Activated naive CD4-positive, alpha-beta T cell treated with anti-CD3 and anti-CD28 coated beads, Interleukin-2, amount 10 ng/mL, durations not matched to agents 7 days and 5 days (primary cell): ENCODE data around the gene BFAR.
A peak's percentile ranks its signal among the peaks of the same experiment; 100 is the strongest.
"Not testable (repeated sequence)": the region's sequence is repeated elsewhere in the genome, so short reads cannot be mapped to it uniquely, and the experiment has no call there.

ENCODE experiments used
- CTCF ChIA-PET: fragments of 350-600 bp; sonication (Branson Sonifier 250); formaldehyde crosslinking; loops from one replicate; lab custom pipeline; 2021; ENCODE audit warnings: antibody characterized with exemption; lab: Charles Lee
- DNase-seq: peaks from one replicate; pipeline ENCODE4 v3.0.0-alpha.2; 2020
- H3K27ac Mint-ChIP-seq: one replicate; pipeline ENCODE4 v1.8.0; 2021; ENCODE audit warnings: mild to moderate bottlenecking, moderate library complexity, mixed read lengths
- H3K27me3 Mint-ChIP-seq: one replicate; pipeline ENCODE4 v1.8.0; 2021; ENCODE audit warnings: mild to moderate bottlenecking, mixed read lengths
- H3K36me3 Mint-ChIP-seq: one replicate; pipeline ENCODE4 v1.8.0; 2021; ENCODE audit warnings: mixed read lengths
- H3K4me1 Mint-ChIP-seq: one replicate; pipeline ENCODE4 v1.8.0; 2021; ENCODE audit warnings: mixed read lengths
- H3K4me3 Mint-ChIP-seq: one replicate; pipeline ENCODE4 v1.8.0; 2021; ENCODE audit warnings: mild to moderate bottlenecking, moderate library complexity, mixed read lengths
- H3K9me3 Mint-ChIP-seq: one replicate; pipeline ENCODE4 v1.8.0; 2021; ENCODE audit warnings: mixed read lengths

Gene BFAR

GRCh38 chr16:14652726-14653125 is 20.0 kb downstream of the BFAR start:
- Mint-ChIP-seq H3K27ac (no peak overlapping the region), H3K4me1 (peaks cover under 1% of the 10 kb centered on the region), H3K36me3 (peaks cover 38% of the 10 kb centered on the region), H3K4me3 (no peak overlapping the region), H3K9me3 (no peaks in the 10 kb centered on the region), H3K27me3 (no peaks in the 10 kb centered on the region)
- DNase-seq = no peak
- CTCF ChIA-PET = no interaction called here

- Mint-ChIP-seq H3K4me1 (peaks cover 8% of the 10 kb centered on the region), H3K4me3 (no peak overlapping the region), H3K27ac (peak overlapping the region; percentile 80), H3K27me3 (no peaks in the 10 kb centered on the region), H3K36me3 (peaks cover 42% of the 10 kb centered on the region), H3K9me3 (no peaks in the 10 kb centered on the region)
- CTCF ChIA-PET = no interaction called here
- DNase-seq = peak; percentile 21
Observed at GRCh38 chr16:14658063-14658462, 25.3 kb downstream of the BFAR start.

DNA sequence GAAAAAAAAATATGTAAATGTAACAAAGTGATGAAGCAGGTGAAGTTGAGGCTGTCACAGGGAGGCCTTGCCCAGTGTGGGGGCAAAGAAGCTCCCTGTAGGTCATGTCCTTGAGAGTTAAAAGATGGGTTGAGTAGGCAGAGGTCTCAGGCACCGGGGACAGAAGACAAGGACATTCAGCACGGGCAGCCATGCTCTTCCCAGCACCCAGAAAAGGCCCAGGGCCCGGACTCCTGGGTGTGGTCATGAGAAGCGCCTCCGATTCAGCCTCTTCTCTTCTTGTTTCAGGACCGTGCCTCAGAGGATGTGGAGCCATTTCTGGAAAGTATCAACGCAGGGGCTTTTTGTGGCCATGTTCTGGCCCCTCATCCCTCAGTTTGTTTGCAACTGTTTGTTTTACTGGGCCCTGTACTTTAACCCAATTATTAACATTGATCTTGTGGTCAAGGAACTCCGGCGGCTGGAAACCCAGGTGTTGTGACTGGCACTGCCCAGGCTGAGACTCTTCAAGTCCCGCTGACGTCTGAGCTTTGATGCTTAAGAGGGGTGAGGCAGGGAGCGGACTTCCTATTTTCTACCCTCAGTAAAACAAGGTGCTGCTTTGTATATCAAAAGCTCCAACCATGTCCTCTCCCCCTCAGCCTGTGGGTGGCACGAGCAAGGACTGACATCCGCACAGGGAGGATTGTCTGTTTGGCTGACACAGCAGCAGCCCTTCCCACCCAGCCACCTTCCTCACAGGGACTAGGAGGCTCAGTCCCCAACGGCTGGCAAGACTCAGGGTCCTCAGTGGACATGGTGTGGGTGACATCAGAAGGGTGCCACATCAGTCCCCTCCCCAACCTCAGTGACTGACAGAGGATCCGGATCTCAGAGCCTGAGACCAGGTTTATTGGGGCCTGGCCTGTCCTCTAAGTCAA is 34.9 kb downstream of the BFAR start:
- H3K9me3 Mint-ChIP-seq = no peaks in the 10 kb centered on the region
- H3K27ac Mint-ChIP-seq = peak overlapping the region; percentile 72
- peaks cover 8% of the 10 kb centered on the region for H3K4me1 Mint-ChIP-seq
- CTCF ChIA-PET = no interaction called here
- H3K36me3 Mint-ChIP-seq = peaks cover 58% of the 10 kb centered on the region
- no peak overlapping the region for H3K4me3 Mint-ChIP-seq
- no peak for DNase-seq
- no peaks in the 10 kb centered on the region for H3K27me3 Mint-ChIP-seq

DNA sequence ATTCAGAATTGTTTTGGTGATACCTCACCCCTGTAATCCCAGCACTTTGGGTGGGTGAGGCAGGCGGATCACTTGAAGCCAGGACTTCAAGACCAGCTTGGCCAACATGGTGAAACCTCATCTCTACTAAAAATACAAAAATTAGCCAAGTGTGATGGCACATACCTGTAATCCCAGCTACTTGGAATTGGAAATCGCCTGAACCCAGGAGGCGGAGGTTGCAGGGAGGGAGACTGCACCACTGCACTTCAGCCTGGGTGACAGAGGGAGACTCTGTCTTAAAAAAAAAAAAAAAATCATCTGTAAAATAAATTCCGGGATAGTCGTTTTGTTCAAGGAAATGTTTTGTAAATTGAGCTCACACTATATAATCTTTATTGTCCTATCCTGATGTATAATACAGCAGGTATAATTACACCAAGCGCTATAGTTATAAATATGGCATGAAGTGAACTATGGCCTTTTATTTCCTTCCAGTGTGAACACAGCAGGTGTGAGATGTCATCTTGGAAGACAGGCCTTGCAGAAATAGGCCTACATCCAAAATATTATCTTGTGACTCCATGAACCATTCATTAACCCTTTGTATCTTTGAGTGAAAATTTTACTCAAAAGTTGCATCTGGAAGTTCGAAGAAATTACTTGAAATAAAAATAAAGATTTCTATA is 35.9 kb downstream of the BFAR start:
- CTCF ChIA-PET = no interaction called here
- peaks cover 58% of the 10 kb centered on the region for H3K36me3 Mint-ChIP-seq

DNA sequence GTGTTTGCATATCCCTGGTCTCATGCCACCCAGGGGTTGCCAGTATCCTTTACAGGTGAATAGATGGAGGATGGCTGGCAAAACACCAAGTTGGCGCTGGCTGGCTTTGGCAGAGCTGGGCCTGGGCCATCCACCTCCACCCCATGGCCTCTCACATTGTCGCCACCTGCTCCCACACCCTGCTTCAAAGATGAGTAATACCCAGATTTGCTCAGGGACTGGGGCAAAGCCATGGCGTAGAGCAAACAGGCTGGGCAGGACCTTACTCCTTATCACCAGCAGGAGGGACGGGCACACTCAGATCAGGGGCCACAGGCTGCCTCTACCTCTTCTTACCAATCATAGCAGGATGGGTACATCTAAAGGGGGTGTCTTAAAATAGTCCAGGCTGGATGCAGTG is 37.0 kb downstream of the BFAR start:
- DNase-seq = no peak
- H3K9me3 Mint-ChIP-seq = no peaks in the 10 kb centered on the region
- CTCF ChIA-PET = no interaction called here
- H3K36me3 Mint-ChIP-seq = peaks cover 54% of the 10 kb centered on the region
- no peak overlapping the region for H3K4me3 Mint-ChIP-seq
- H3K27ac Mint-ChIP-seq = no peak overlapping the region
- H3K4me1 Mint-ChIP-seq = peaks cover 13% of the 10 kb centered on the region
- H3K27me3 Mint-ChIP-seq = no peaks in the 10 kb centered on the region

More for the DNA sequence above, 35.9 kb downstream of the BFAR start:
- Mint-ChIP-seq H3K27me3 (no peaks in the 10 kb centered on the region), H3K27ac (no peak overlapping the region), H3K4me3 (no peak overlapping the region), H3K9me3 (no peaks in the 10 kb centered on the region), H3K4me1 (peaks cover 11% of the 10 kb centered on the region)
- DNase-seq = no peak

- peak; percentile 30 for DNase-seq
- no peak overlapping the region for H3K4me3 Mint-ChIP-seq
- H3K9me3 Mint-ChIP-seq = no peaks in the 10 kb centered on the region
- H3K4me1 Mint-ChIP-seq = peaks cover 13% of the 10 kb centered on the region
- H3K27me3 Mint-ChIP-seq = peaks cover 1% of the 10 kb centered on the region
- H3K36me3 Mint-ChIP-seq = peaks cover 28% of the 10 kb centered on the region
- CTCF ChIA-PET = no interaction called here
- peak overlapping the region; percentile 8 for H3K27ac Mint-ChIP-seq
Observed at GRCh38 chr16:14672403-14672971, 39.7 kb downstream of the BFAR start.

- CTCF ChIA-PET = no interaction called here
- Mint-ChIP-seq H3K4me3 (no peak overlapping the region), H3K4me1 (peaks cover 13% of the 10 kb centered on the region), H3K36me3 (peaks cover 9% of the 10 kb centered on the region), H3K27me3 (peaks cover 9% of the 10 kb centered on the region), H3K27ac (no peak overlapping the region), H3K9me3 (no peaks in the 10 kb centered on the region)
- no peak for DNase-seq
Observed at GRCh38 chr16:14676633-14677032, 43.9 kb downstream of the BFAR start.

DNA sequence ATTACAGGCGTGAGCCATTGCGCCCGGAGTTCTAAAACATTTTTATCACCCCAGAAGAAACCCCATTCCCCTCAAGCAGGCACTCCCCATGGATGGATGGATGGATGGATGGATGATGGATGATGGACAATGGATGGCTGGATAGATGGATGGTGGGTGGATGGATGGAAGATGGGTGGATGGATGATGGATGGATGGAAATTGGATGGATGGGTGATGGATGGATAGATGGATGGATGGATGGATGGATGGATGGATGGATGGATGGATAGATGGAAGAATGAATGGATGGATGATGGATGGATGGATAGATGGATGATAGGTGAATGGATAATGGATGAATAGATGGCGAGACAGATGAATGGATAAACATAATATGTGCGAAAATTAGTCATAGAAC is 44.9 kb downstream of the BFAR start:
- H3K4me3 Mint-ChIP-seq = no peak overlapping the region
- DNase-seq = no peak
- peaks cover 5% of the 10 kb centered on the region for H3K4me1 Mint-ChIP-seq
- CTCF ChIA-PET = no interaction called here
- no peak overlapping the region for H3K27ac Mint-ChIP-seq
- H3K36me3 Mint-ChIP-seq = peaks cover 6% of the 10 kb centered on the region
- H3K9me3 Mint-ChIP-seq = no peaks in the 10 kb centered on the region
- H3K27me3 Mint-ChIP-seq = peaks cover 9% of the 10 kb centered on the region

GRCh38 chr16:14678748-14679497 is 46.2 kb downstream of the BFAR start:
- no peak for DNase-seq
- CTCF ChIA-PET = no interaction called here
- no peaks in the 10 kb centered on the region for H3K9me3 Mint-ChIP-seq

DNA sequence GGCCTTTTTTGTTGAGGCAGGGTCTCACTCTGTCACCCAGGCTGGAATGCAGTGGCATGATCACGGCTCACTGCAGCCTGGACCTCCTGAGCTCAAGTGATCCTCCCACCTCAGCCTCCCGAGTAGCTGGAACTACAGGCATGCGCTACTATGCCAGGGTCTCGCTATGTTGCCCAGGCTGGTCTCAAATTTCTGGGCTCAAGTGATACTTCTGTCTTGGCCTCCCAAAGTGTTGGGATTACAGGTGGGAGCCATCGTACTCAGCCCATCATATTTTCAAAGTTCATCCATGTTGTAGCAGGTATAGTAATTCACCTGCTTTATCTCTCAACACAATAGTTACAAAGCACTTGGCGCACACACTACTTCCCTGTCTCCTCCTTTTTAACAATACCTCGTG is 47.6 kb downstream of the BFAR start:
- H3K27ac Mint-ChIP-seq, H3K4me1 Mint-ChIP-seq, DNase-seq, H3K36me3 Mint-ChIP-seq, CTCF ChIA-PET, H3K9me3 Mint-ChIP-seq, H3K4me3 Mint-ChIP-seq: not testable (repeated sequence)
- peaks cover 11% of the 10 kb centered on the region for H3K27me3 Mint-ChIP-seq

More at GRCh38 chr16:14678748-14679497, 46.2 kb downstream of the BFAR start:
- Mint-ChIP-seq H3K27me3 (peaks cover 9% of the 10 kb centered on the region), H3K4me1 (no peaks in the 10 kb centered on the region), H3K4me3 (no peak overlapping the region), H3K27ac (no peak overlapping the region), H3K36me3 (peaks cover 1% of the 10 kb centered on the region)

DNA sequence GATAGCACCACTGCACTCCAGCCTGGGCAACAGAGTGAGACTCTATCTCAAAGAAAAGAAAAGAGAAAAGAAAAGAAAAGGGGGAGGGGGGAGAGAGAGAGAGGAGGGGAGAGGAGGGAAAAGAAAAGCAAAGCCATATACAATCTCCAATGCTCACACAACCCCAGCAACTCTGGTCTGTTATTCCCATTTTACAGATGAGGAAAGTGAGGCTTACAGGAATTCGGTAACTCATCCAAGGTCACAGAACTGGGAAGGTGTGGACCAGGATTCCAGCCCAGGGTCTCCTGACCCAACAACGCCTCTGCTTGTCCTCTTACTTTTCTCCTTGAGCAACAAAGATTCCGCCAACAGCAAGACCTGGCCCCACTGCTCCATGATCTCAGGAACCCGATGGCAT is 48.4 kb downstream of the BFAR start:
- H3K9me3 Mint-ChIP-seq = no peaks in the 10 kb centered on the region
- CTCF ChIA-PET = no interaction called here
- no peak overlapping the region for H3K4me3 Mint-ChIP-seq

GRCh38 chr16:14682121-14682520 is 49.4 kb downstream of the BFAR start:
- no peak overlapping the region for H3K27ac Mint-ChIP-seq
- CTCF ChIA-PET = no interaction called here
- H3K27me3 Mint-ChIP-seq = peaks cover 13% of the 10 kb centered on the region
- H3K36me3 Mint-ChIP-seq = no peaks in the 10 kb centered on the region
- no peak overlapping the region for H3K4me3 Mint-ChIP-seq
- DNase-seq = no peak
- H3K9me3 Mint-ChIP-seq = no peaks in the 10 kb centered on the region
- no peaks in the 10 kb centered on the region for H3K4me1 Mint-ChIP-seq

More for the DNA sequence above, 48.4 kb downstream of the BFAR start:
- no peaks in the 10 kb centered on the region for H3K4me1 Mint-ChIP-seq
- peaks cover 12% of the 10 kb centered on the region for H3K27me3 Mint-ChIP-seq
- DNase-seq = no peak
- H3K27ac Mint-ChIP-seq = no peak overlapping the region
- no peaks in the 10 kb centered on the region for H3K36me3 Mint-ChIP-seq

DNA sequence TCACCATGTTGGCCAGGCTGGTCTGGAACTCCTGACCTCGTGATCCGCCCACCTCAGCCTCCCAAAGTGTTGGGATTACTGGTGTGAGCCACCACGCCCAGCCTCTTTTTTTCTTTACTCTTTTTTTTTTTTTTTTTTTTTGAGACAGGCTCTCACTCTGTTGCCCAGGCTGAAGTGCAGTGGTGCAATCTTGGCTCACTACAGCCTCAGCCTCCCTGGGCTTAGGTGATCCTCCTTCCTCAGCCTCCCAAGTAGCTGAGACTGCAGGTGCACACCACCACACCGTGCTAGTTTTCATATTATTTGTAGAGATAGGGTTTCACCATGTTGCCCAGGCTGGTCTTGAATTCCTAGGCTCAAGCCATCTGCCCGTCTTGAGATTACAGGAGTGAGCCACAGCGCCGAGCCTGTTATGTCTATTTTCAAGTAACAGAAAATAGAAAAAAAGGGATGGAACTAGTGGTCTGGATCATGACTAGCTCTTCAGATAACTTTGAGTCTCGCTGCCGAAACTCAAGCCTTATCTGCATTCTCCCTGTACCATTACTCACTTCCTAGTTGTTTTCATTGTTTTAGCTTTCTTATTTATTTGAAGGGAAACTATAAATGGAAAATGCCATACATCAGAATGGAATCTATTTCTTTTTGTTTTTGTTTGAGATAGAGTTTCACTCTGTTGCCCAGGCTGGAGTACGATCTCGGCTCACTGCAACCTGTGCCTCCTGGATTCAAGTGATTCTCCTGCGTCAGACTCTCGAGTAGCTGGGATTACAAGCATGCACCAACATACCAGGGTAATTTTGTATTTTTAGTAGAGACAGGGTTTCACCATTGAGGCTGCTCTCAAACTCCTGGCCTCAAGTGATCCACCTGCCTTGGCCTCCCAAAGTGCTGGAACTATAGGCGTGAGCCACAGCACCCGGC is 53.4 kb downstream of the BFAR start:
- H3K27me3 Mint-ChIP-seq, H3K36me3 Mint-ChIP-seq, CTCF ChIA-PET, H3K4me3 Mint-ChIP-seq, H3K27ac Mint-ChIP-seq, DNase-seq, H3K9me3 Mint-ChIP-seq, H3K4me1 Mint-ChIP-seq: not testable (repeated sequence)
